Measurements from ENCODE around the gene PTTG1IP.

Gene PTTG1IP

GRCh38 chr21:44908908-44909307 lies 35.4 kb upstream of the PTTG1IP start:
- DNase-seq = no peak

GRCh38 chr21:44907966-44908895 lies 34.7 kb upstream of the PTTG1IP start:
- no peak for DNase-seq

GRCh38 chr21:44907225-44907965 lies 33.9 kb upstream of the PTTG1IP start:
- DNase-seq = no peak

DNA sequence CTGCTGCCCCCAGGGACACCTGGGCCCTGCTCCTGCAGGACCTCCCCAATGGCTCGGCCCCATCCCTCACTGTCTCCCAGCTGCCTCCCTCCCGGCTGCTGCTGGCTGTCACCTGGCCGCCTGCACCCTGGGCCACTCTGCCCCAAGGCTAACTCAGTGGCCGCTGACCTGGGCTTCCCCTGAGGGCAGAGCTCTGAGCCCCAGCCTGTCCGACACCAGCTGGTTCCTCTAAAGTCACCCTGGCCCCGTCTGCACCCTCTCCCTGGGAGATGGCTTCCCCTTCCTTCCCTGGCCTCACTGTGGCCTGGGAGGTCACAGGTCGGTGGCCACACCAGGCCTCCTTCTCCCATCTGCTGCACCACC lies 32.2 kb upstream of the PTTG1IP start:
- no peak for DNase-seq

DNA sequence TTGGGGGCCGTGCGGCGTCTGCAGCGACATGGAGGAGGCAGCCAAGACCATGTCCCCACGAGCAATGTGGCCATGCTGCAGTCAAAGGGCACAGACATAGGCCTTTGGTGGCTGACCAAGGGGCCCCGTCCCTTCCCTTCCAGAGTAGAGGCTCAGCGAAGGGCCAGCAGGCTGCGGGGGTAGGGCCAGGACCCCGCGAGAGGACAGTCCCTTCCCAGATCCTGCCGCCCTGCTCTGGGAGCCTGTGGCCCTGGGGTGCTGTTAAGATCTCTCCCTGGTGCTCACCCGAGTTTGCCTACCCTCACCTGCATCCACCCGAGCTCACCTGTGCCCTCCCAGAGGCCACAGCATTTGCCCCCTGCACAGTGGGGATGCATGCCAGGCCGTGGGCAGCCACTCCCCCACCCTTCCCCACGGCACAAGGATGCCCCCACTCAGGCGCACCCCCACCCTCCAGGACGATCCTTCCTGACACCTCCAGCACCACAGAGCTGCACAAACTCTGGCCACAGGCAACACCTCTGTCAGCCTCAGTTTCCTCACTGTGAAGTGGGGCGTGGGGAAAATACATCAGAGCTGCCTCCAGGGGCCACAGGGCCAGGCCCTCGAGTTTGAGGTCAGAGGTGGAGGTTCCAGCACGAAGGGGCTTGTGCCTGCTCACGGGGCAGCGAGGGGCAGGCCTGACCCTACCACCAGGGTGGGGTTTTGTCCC lies 31.7 kb upstream of the PTTG1IP start:
- DNase-seq = no peak

DNA sequence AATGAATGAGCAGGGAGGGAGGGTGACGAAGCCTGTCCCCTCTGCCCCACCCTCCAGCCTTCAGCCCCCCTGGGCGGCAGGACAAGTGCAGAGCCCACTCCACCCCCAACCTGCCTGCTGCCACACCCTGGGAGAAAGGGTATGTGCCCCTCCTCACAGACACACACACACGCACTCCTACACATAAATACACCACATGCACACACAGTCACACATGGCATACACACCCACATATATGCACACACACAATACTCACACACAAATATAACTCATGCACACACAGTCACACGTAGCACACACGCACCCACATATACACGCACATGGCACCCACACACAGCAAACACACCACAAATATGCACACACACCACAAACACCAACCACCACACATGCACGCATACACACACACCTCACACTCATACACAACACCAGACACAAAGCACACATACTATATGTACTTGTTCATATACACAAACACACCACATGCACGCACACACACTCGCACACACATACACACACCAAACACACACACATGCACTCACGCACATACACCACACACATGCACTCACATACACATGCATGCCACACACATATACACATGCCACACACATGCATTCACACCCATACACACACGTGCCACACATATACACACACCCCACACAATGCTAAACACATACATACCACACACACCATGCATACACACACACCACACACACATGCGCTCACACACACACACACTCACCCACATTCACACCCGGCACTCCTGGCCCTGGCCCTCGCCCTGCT lies 30.8 kb upstream of the PTTG1IP start:
- no peak for DNase-seq

GRCh38 chr21:44903689-44904088 lies 30.2 kb upstream of the PTTG1IP start:
- DNase-seq = no peak

GRCh38 chr21:44903050-44903685 lies 29.7 kb upstream of the PTTG1IP start:
- DNase-seq = no peak

GRCh38 chr21:44902268-44903049 lies 29.0 kb upstream of the PTTG1IP start:
- no peak for DNase-seq

GRCh38 chr21:44901391-44902074 lies 28.0 kb upstream of the PTTG1IP start:
- no peak for DNase-seq

DNA sequence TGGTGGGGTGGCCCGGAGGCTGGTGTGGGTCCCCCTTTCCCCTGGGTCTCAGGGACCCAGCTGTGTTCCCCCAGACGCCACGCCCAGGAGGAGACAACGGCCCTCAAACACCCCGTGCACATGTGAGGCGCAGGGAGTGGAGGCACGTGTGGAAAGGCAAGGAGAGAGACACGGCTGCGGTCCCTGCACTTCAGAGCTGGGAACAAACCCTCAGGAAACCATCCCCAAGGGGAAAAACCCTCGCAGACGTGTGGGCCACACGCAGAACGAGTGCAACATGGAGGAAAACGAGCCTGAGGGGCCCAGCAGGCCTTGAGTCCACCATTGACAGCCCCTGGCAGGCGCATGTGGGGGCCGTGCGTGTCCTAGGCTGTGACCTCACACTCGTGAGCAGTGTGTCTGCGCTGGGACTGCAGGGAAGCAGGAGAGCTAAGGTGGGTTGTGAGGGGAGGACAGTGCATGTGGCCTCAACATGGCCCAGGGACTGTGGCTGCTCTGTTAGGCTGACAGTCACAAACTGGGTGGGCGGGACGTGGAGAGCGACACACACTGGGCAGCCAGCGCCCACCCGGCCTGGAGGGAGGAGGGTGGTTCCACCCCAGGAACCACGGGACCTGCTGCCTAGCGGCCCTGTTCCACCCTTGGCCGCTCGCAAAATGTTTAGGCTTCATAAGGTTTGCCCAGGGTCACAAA lies 27.2 kb upstream of the PTTG1IP start:
- no peak for DNase-seq

GRCh38 chr21:44899768-44900558 lies 26.5 kb upstream of the PTTG1IP start:
- DNase-seq = no peak

DNA sequence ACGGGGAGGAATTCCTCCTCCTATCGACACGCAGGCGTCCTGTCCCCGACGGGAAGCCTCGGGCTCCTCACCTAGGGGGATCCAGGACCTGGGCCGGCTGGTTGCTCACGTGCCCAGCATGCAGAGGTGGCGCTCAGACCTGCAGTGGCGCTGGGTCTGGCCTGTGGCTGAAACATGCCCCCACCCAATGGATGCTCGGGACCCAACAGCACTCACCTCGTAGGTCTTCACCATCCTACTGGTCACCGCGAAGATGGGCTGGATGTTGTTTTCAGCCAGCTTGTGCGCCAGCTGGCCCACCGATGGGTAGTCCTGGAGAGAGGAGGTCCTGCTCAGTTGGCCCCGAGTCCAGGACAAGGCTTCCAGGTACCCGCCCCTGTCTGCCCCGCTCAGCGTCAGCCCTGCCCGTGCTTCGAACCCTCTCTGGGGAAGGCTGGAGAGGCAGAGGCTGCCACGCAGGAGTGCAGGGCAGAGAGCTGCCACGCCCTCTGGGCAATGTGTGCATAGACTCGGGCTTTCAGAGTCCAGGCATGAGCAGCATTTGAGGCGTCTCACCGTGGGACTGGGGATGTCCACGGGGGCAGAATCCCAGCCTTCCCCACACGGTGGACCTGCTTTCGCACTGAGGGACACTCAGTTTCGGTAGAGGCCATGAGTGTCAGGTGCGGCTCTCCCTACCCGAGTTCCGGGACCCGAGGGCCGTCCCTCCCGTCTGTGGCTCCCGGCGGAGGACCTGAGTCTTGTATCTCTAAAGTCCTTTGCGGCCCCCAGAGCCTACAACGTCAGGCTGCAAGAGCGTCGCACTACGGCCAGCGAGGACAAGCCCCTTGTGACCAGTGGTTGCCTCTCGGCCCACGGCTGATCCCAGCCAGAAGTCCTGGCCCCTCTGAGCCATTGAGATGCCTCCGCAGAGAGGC lies 25.6 kb upstream of the PTTG1IP start:
- DNase-seq = no peak

DNA sequence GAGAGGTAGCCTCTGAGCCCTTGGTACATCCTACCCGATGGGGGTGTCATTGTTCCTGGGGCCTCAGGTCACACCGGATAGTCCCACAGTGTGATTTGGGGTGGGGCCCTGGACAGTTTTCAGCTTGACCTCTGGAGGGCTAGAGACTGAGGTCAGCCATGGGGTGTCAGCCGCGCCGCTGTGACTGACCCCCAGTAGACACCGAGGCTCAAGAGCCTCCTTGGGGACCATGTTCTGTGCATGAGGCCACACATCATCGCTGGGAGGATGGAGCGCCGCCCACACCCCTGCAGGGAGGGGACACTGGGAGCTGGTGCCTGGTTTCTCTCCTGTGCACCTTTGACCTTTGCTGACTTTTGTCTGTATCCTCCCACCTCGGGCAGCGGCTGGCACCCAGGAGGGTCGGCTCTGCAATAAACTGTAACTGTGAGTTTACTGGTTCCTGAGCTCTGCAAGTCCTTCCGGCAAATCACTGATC lies 24.6 kb upstream of the PTTG1IP start:
- DNase-seq = no peak

DNA sequence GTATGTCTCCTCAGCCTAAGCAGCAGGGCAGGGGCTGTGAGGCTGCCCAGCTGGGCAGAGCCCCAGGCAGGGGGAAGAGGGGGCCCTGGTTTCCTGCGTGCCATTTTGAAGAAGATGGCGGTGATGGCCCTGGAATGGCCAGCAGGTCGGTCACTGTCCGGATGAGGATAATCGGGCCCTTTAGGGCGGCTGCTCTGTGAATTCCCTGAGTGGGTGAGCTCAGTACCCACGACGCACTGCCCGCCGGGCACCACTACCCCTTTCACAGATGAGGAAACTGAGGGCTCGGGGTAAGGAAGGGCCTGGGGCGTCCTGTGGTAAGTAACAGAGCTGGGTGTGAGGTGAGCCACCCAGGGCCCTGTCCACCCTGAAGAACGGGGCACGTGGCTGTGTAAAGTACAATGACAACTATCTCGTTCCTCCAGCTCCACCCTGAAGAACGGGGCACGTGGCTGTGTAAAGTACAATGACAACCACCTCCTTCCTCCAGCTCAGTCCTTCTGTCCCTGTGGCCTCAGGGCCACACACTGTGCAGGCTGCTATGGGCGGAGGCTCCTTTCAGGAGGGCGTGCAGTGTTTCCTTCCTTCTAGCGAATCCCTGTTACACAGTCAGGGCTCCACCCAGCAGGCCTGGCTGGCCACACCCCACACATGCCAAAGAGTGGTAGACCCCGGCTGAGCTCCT lies 24.0 kb upstream of the PTTG1IP start:
- DNase-seq = no peak

- DNase-seq = no peak
These were observed 23.2 kb upstream of the PTTG1IP start for GRCh38 chr21:44896561-44897286.

- DNase-seq = no peak
These were observed 22.4 kb upstream of the PTTG1IP start for GRCh38 chr21:44895859-44896258.
